ENCODE results near the gene TGFBR3L. TPM values are rescaled to one million over a fixed set of nuclear protein-coding genes. Genes with fewer than 3 reads are reported as not detected.

TGFBR3L gene
- total and polyA plus RNA-seq, 2 experiments from 2014 or later: 1.7 to 7.0 TPM

DNA sequence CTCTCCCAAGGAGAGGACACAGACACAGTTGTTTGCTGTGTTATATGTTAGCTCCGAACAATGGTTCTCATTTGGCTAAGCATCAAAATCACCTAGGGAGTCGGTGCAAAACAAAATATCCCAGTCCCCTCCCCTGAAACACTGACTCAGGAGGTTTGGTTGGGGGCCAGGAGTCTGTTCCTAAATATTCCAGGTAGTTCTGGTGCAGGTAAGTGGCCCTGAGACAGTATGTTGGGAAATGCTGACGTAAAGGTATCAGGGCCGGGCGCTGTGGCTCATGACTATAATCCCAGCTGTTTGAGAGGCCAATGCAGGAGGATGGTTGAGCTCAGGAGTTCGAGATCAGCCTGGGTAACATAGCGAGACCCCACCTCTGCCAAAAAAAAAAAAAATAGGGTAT is 13.3 kb upstream of the TGFBR3L start:
- Histone ChIP-seq H3K4me3 (no peak overlapping the region), H3K36me3 (ENCODE audit: insufficient read depth) (no peaks in the 10 kb centered on the region; the same call in 1 of the 2 replicates), H3K4me1 (ENCODE audit: insufficient read depth) (peaks cover 11% of the 10 kb centered on the region), H3K4me2 (no peak overlapping the region), H3K9me2 (ENCODE audit: insufficient read depth) (no peaks in the 10 kb centered on the region), H3F3A (replicated peaks; ENCODE audit: low read depth) (peaks cover 8% of the 10 kb centered on the region; the same call in 1 of the 2 replicates), H2AFZ (no peak overlapping the region), H4K20me1 (replicated peaks; ENCODE audit: insufficient read depth) (no peaks in the 10 kb centered on the region; the same call in 1 of the 2 replicates), H3K27me3 (ENCODE audit: insufficient read depth) (no peaks in the 10 kb centered on the region), H3K27ac (ENCODE audit: low read depth) (no peak overlapping the region), H3K79me2 (replicated peaks; ENCODE audit: insufficient read depth) (peaks cover 20% of the 10 kb centered on the region)
- peaks cover 24% of the 10 kb centered on the region for H3K27me3 Mint-ChIP-seq (ENCODE audit: insufficient read depth, low read depth, poor library complexity)
- ATAC-seq: no peak
- H3K27ac Mint-ChIP-seq: no peak overlapping the region
- H3K9me3 Mint-ChIP-seq: peaks cover 6% of the 10 kb centered on the region; the same call in 1 of the 3 replicates
- TF ChIP-seq, protein P1, sequence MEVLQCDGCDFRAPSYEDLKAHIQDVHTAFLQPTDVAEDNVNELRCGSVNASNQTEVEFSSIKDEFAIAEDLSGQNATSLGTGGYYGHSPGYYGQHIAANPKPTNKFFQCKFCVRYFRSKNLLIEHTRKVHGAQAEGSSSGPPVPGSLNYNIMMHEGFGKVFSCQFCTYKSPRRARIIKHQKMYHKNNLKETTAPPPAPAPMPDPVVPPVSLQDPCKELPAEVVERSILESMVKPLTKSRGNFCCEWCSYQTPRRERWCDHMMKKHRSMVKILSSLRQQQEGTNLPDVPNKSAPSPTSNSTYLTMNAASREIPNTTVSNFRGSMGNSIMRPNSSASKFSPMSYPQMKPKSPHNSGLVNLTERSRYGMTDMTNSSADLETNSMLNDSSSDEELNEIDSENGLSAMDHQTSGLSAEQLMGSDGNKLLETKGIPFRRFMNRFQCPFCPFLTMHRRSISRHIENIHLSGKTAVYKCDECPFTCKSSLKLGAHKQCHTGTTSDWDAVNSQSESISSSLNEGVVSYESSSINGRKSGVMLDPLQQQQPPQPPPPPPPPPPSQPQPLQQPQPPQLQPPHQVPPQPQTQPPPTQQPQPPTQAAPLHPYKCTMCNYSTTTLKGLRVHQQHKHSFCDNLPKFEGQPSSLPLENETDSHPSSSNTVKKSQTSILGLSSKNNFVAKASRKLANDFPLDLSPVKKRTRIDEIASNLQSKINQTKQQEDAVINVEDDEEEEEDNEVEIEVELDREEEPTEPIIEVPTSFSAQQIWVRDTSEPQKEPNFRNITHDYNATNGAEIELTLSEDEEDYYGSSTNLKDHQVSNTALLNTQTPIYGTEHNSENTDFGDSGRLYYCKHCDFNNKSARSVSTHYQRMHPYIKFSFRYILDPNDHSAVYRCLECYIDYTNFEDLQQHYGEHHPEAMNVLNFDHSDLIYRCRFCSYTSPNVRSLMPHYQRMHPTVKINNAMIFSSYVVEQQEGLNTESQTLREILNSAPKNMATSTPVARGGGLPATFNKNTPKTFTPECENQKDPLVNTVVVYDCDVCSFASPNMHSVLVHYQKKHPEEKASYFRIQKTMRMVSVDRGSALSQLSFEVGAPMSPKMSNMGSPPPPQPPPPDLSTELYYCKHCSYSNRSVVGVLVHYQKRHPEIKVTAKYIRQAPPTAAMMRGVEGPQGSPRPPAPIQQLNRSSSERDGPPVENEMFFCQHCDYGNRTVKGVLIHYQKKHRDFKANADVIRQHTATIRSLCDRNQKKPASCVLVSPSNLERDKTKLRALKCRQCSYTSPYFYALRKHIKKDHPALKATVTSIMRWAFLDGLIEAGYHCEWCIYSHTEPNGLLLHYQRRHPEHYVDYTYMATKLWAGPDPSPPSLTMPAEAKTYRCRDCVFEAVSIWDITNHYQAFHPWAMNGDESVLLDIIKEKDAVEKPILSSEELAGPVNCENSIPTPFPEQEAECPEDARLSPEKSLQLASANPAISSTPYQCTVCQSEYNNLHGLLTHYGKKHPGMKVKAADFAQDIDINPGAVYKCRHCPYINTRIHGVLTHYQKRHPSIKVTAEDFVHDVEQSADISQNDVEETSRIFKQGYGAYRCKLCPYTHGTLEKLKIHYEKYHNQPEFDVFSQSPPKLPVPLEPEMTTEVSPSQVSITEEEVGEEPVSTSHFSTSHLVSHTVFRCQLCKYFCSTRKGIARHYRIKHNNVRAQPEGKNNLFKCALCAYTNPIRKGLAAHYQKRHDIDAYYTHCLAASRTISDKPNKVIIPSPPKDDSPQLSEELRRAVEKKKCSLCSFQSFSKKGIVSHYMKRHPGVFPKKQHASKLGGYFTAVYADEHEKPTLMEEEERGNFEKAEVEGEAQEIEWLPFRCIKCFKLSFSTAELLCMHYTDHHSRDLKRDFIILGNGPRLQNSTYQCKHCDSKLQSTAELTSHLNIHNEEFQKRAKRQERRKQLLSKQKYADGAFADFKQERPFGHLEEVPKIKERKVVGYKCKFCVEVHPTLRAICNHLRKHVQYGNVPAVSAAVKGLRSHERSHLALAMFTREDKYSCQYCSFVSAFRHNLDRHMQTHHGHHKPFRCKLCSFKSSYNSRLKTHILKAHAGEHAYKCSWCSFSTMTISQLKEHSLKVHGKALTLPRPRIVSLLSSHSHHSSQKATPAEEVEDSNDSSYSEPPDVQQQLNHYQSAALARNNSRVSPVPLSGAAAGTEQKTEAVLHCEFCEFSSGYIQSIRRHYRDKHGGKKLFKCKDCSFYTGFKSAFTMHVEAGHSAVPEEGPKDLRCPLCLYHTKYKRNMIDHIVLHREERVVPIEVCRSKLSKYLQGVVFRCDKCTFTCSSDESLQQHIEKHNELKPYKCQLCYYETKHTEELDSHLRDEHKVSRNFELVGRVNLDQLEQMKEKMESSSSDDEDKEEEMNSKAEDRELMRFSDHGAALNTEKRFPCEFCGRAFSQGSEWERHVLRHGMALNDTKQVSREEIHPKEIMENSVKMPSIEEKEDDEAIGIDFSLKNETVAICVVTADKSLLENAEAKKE (CRISPR knock-in tag; IDR thresholded peaks at IDR 0.05): no peak
- TF ChIP-seq, protein P2, sequence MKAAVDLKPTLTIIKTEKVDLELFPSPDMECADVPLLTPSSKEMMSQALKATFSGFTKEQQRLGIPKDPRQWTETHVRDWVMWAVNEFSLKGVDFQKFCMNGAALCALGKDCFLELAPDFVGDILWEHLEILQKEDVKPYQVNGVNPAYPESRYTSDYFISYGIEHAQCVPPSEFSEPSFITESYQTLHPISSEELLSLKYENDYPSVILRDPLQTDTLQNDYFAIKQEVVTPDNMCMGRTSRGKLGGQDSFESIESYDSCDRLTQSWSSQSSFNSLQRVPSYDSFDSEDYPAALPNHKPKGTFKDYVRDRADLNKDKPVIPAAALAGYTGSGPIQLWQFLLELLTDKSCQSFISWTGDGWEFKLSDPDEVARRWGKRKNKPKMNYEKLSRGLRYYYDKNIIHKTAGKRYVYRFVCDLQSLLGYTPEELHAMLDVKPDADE (IDR thresholded peaks at IDR 0.05): no peak
- TF ChIP-seq STAT1 (IDR thresholded peaks at IDR 0.05; ENCODE audit: unreplicated experiment) (no peak), JUNB (IDR thresholded peaks at IDR 0.05; ENCODE audit: unreplicated experiment) (no peak), ZNF114 (CRISPR knock-in tag; IDR thresholded peaks at IDR 0.05) (no peak), ZNF331 (CRISPR knock-in tag; IDR thresholded peaks at IDR 0.05; ENCODE audit: low read depth) (no peak), CREB1 (CRISPR knock-in tag; IDR thresholded peaks at IDR 0.05; ENCODE audit: low read depth) (no peak), EZH2 (IDR thresholded peaks at IDR 0.05; ENCODE audit: low read depth, unreplicated experiment) (no peak), EZH2phosphoT487 (IDR thresholded peaks at IDR 0.05; ENCODE audit: unreplicated experiment) (no peak)
- no peak overlapping the region for H3K4me3 Mint-ChIP-seq
- peaks cover 17% of the 10 kb centered on the region; the same call in 2 of the 3 replicates for H3K36me3 Mint-ChIP-seq (ENCODE audit: low read depth)
- DNase-seq (ENCODE audit: low spot score): no peak
- peaks cover 19% of the 10 kb centered on the region for H3K4me1 Mint-ChIP-seq

All from GM23338 (cell line).